GM18517 (cell line): Measurements from ENCODE around the gene SPDL1.
"Not testable (repeated sequence)": the region's sequence is repeated elsewhere in the genome, so short reads cannot be mapped to it uniquely, and the experiment has no call there.

ENCODE experiments used
- ATAC-seq: cut with Tn5 transposase; IDR thresholded peaks from one replicate; pipeline ENCODE4 v1.9.1; 2021; ENCODE audit warnings: mild to moderate bottlenecking, moderate library complexity; ENCODE audit not compliant: unreplicated experiment

SPDL1 gene

DNA sequence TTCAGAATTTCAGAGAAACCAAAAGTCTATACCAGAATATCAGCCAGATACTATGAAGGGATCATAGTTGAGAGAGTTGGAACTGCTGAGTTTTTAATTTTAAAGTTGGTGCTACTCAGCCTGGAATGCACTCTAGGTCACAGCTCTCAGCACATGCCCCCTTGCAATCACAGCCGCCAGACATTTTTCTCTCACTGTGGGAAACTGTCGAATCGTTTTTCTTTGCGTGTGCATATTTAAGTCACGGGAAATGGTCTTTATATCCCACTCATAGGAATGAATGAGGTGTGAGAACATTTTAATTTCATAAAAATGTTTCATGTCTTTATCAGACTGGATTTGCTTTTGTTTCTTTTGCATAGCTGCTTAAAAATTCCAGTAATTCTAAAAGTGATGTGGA lies 12.2 kb upstream of the SPDL1 start:
- no peak for ATAC-seq

- no peak for ATAC-seq
Observed at GRCh38 chr5:169574134-169574646, 9.4 kb upstream of the SPDL1 start.

DNA sequence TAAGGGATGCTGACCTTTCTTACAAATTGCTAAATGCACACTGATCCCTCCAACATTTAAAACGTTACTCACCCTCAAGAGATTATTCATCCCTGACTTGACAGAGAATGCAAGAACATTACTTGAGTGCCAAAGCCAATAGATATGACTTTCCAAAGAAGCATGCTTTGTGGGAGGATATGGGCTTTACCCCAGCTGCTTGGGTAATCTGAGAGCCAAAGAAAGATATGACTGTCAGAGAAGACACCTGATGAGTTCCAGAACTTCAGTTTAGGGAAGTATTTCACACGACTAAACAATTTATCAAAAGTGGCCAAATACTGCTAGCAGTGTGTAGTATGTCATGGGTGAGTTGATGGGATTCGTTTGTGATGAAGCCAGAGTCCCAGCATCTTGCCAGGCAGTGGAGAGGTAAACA lies 7.4 kb upstream of the SPDL1 start:
- no peak for ATAC-seq

DNA sequence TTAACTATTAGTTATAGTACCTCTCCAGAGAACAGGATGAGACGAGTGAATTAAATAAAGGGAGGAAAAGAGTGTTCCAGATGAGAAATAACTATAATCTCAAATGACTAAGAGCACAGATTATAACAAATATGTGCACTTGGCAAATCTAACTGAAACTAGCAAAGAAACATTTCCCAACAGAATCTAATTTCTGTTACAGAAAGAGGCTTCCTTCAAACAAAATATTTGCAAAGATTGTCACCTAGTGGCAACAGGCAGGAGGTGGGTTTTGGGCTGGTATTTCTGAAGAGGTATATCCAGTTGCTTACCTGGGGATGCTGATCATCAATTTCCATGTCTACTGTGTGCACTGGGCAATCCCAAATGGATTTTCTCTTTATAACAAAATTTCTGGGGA lies 5.6 kb upstream of the SPDL1 start:
- no peak for ATAC-seq

DNA sequence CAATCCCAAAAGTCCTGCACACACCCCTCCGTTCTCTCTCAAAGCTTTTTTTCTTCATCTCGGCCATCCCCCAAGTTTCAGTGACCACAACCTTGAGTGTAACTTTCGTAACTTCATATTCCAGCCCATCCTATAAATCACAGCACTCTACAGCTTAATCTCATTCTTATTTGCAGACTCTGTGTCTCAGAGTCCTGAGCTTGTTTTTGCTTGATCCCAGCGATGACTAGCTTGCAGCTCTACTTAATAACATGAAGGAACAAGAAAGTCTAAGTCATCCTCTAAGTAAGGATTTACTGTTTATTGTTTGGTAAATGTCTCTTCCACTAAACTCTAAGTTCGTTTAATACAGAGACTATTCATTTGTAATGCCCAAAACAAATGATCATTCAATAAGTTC lies 2.6 kb upstream of the SPDL1 start:
- ATAC-seq = no peak

GRCh38 chr5:169581580-169582227 lies 1.9 kb upstream of the SPDL1 start:
- ATAC-seq = peak; percentile 42

DNA sequence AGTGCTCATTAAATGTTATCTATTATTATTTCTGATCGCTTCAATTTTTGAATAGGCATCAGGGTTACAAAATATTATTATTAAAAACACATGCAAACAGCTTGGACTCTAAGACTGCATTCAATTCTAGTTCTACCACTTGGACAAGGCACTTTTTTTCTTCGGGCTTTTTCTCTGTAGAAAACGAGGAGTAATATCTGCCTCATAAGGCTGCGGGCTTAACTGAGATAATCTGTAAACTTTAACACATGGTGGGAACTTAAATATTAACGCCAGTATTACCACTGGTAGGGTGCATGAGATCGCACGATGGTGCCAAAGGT lies 511 bp upstream of the SPDL1 start:
- no peak for ATAC-seq

- no peak for ATAC-seq
Observed at GRCh38 chr5:169584998-169585451, 1.5 kb downstream of the SPDL1 start.

- no peak for ATAC-seq
Observed at GRCh38 chr5:169590602-169591001, 7.0 kb downstream of the SPDL1 start.

DNA sequence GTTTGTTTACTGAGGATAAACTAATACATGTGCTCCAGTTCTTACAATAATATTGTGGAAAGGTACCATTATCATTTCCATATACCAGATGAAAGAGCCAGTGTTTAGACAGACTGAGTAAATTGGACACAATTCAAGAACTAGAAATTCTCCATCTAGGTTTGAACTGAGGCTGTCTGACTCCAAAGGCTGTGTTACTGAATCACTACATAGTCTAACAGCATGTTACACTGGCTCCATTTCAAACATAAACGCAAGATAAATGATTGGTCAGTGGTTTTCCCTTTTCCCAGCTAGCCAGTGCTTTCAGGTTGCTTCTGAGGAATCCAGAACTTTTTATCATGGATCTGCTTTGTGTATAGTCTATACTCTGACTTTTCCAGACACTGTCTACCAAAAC lies 8.1 kb downstream of the SPDL1 start:
- ATAC-seq = no peak

- ATAC-seq = no peak
Observed at GRCh38 chr5:169592937-169593650, 9.5 kb downstream of the SPDL1 start.

DNA sequence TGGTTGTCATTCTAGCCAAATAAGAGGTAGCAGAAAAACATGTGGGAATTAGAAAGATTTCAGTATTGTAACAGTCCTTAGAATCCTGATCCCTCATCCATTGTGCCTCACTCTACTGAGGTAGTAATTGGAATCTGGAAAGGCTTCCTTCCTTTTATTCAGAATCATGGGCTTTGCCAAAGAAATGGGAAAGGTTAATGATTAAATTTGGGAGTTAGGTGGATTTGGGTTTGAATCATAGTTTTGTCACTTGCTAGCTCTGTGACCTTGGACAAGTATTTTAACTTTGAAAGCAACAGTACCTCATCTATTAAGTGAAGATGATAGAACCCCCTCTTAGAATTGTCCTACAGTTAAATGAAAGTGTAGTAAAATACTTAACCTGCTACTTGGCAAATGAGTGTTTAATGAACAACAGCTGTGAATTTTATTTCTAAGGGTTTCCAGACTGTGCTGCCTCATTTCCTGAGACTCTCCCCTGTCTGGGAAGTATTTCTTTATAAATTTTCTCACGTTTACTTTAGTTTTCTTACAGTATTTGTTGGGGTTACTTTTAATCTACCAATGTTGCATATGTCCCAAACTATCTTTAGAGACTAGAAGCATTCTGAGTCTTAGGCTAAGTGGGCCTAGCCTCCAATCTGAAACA lies 11.7 kb downstream of the SPDL1 start:
- ATAC-seq = no peak

DNA sequence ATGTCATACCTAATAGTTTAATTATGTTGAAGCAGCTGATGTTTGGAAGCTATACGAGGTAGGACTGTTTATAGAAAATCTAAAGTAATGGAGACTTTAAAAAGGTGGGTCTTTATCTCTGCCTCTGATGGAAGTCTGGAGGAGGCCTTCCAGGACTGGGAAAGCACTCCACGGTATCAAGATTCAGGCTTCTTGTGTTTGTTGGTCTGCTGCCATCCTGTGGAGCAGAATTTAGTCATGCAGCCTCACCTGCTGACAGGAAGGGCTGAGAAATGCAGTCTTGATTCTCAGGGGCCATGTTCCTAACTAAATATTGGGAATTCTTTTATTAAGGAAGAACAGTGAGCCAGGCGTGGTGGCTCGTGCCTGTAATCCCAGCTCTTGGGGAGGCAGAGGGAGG lies 15.9 kb downstream of the SPDL1 start:
- no peak for ATAC-seq

GRCh38 chr5:169602535-169602934 lies 19.0 kb downstream of the SPDL1 start:
- no peak for ATAC-seq

DNA sequence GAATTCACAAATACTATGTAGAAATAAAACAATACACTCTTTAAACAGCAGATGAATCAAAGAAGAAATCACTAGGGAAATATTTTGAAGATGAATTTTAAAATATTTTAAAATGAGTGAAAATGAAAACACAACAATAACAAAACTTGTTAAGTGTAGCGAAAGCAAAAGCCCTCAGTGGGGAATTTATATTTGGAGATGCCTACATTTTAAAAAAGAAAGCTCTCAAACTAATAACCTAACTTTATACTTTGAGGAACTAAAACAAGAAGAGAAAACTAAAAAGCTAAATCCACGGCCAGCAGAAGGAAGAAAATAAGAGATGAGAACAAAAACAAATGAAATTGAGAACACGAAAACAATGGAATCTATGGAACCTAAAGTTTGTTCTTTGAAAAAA lies 22.7 kb downstream of the SPDL1 start:
- ATAC-seq = no peak

GRCh38 chr5:169607882-169608281 lies 24.3 kb downstream of the SPDL1 start:
- no peak for ATAC-seq

GRCh38 chr5:169609716-169610115 lies 26.1 kb downstream of the SPDL1 start:
- ATAC-seq = no peak

DNA sequence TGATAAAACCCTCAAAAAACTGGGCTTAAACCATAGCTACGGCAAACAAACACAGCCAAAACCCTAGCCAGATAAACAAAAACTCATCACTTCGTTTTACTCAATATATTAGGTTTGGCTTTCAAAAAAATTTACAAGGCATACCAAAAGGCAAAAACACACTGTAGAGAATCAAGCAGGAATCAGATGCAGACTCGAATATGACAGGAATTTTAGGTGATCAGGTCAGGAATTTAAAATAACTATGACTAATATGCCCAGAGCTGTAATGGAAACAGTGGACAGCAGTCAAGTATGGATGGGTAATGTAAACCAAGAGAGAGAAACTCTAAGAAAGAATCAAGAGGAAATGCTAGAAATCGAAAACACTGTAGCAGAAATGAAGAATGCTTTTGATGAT lies 27.0 kb downstream of the SPDL1 start:
- ATAC-seq = no peak

DNA sequence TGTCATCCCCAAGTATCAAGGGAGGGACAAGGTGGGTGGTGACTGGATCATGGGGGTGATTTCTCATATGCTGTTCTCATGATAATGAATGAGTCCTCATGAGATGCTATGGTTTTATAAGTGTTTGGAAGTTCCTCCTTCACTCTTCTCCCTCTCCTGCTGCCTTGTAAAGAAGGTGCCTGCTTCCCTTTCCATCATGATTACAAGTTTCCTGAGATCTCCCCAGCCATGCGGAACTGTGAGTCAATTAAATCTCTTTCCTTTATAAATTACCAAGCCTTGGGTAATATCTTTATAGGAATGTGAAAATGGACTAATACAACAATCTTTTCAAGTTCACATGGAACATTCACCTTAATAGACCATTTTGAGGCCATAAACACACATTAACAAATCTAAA lies 32.0 kb downstream of the SPDL1 start:
- ATAC-seq = no peak

- not testable (repeated sequence) for ATAC-seq
Observed at GRCh38 chr5:169624307-169624706, 40.7 kb downstream of the SPDL1 start.

GRCh38 chr5:169626779-169627178 lies 43.2 kb downstream of the SPDL1 start:
- no peak for ATAC-seq

DNA sequence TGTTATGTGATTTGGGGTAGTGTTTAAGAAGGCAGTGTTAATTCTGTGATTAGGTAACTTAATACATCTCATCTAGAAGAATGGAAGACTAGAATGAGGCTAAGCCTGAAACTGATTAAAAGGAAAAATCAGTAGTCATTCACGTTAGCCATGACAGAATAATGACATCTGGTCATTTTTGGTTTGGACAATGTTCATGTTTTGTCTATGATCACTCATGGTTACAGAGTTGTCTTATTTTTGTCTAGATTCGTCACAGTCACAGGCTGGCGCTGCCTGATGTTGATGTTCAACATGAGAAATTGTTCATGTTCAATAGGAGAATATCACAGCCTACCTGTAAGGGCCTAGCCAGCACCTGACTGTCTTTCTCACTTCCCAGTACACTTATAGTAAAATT lies 44.0 kb downstream of the SPDL1 start:
- ATAC-seq = no peak
